ENCODE measurements around the gene KCNIP2. TPM values are rescaled to one million over a fixed set of nuclear protein-coding genes. Genes with fewer than 3 reads are reported as not detected.
A peak's percentile ranks its signal among the peaks of the same experiment; 100 is the strongest.

Gene KCNIP2
- polyA plus RNA-seq, 1 of the 3 experiments (the other 2 are of a cell fraction), result 1.0 TPM

- H3K9me2 ChIP-seq, result no peaks in the 10 kb centered on the region
- no peaks in the 10 kb centered on the region for H3K27me3 ChIP-seq (ENCODE audit: insufficient read depth)
- H3K4me1 ChIP-seq (ENCODE audit: control insufficient read depth in 1 of 2, insufficient read depth in 2 of 2, low read depth in 1 of 2, low read length in 1 of 2), result peaks cover 0 to 16% of the 10 kb centered on the region in 2 experiments; a peak in 1 of 4 replicates
- peaks cover 2% of the 10 kb centered on the region for H3F3A ChIP-seq (replicated peaks; ENCODE audit: insufficient read depth)
- no peaks in the 10 kb centered on the region for H4K20me1 ChIP-seq (ENCODE audit: insufficient read depth)
- no peak overlapping the region for H3K9ac ChIP-seq
- H3K9me3 ChIP-seq, result no peaks in the 10 kb centered on the region
- H3K4me2 ChIP-seq, result no peak overlapping the region
- ChIA-PET POLR2A (no interaction called here), CTCF (interaction anchor here (0.6 to 11.7 kb wide), 2 partner anchors 173 to 563 kb away, joined by 4 to 297 read pairs; no protein-coding TSS in a partner anchor)
- WGBS (ENCODE audit: low lambda C conversion rate), result 93% methylated on average over 3 of the region's 3 CpGs
- peaks cover 4% of the 10 kb centered on the region for H3K79me2 ChIP-seq (ENCODE audit: insufficient read depth)
- no peaks in the 10 kb centered on the region for H3K36me3 ChIP-seq (replicated peaks in 1 of 2; ENCODE audit: control insufficient read depth in 1 of 2, insufficient read depth in 2 of 2, low read length in 1 of 2)
- H2AFZ ChIP-seq (ENCODE audit: low read depth), result no peak overlapping the region
- H3K4me3 ChIP-seq (ENCODE audit: low read depth in 2 of 2, low read length in 1 of 2), result no peak overlapping the region
- H3K27ac ChIP-seq (ENCODE audit: low read depth in 2 of 2, low read length in 1 of 2), result no peak overlapping the region
- peak; percentile 21 for DNase-seq
- TF ChIP-seq USF1 (IDR thresholded peaks at IDR 0.05; ENCODE audit: borderline replicate concordance, low read depth), result no peak
- no peak for TF ChIP-seq TAF1 (IDR thresholded peaks at IDR 0.05; ENCODE audit: borderline replicate concordance, low read depth, low read length)
These were observed 65.9 kb downstream of the KCNIP2 start for GRCh38 chr10:101777619-101778145.

GRCh38 chr10:101776161-101776817, 67.3 kb downstream of the KCNIP2 start:
- TF ChIP-seq USF1 (IDR thresholded peaks at IDR 0.05; ENCODE audit: borderline replicate concordance, low read depth), result no peak
- TF ChIP-seq JUND (IDR thresholded peaks at IDR 0.05), result no peak
- TF ChIP-seq SIN3A (IDR thresholded peaks at IDR 0.05; ENCODE audit: borderline replicate concordance, low read depth, low read length), result no peak
- no peak for TF ChIP-seq FOXM1 (IDR thresholded peaks at IDR 0.05; ENCODE audit: low read depth)
- no peak for TF ChIP-seq NFIC (IDR thresholded peaks at IDR 0.05; ENCODE audit: borderline replicate concordance)
- no peak for TF ChIP-seq MAX (IDR thresholded peaks at IDR 0.05; ENCODE audit: low read depth)
- TF ChIP-seq RFX5 (IDR thresholded peaks at IDR 0.05; ENCODE audit: low read length), result no peak
- TF ChIP-seq TEAD4 (IDR thresholded peaks at IDR 0.05; ENCODE audit: borderline replicate concordance, insufficient read depth), result no peak
- no peak for TF ChIP-seq REST (IDR thresholded peaks at IDR 0.05; ENCODE audit: low read depth, low read length)
- H3K27ac ChIP-seq (ENCODE audit: low read depth in 2 of 2, low read length in 1 of 2), result no peak overlapping the region
- peaks cover 2% of the 10 kb centered on the region for H3F3A ChIP-seq (replicated peaks; ENCODE audit: insufficient read depth)
- WGBS (ENCODE audit: low lambda C conversion rate), result 64% methylated on average over 23 of the region's 74 CpGs
- H3K9me3 ChIP-seq, result no peaks in the 10 kb centered on the region
- H3K4me2 ChIP-seq, result peak overlapping the region; percentile 28; the same call in 1 of the 2 replicates
- peaks cover 0 to 3% of the 10 kb centered on the region in 2 experiments; a peak in 1 of 4 replicates for H3K4me1 ChIP-seq (ENCODE audit: control insufficient read depth in 1 of 2, insufficient read depth in 2 of 2, low read depth in 1 of 2, low read length in 1 of 2)
- H3K9me2 ChIP-seq, result no peaks in the 10 kb centered on the region
- peak; percentile 82 for DNase-seq
- no peaks in the 10 kb centered on the region for H3K36me3 ChIP-seq (replicated peaks in 1 of 2; ENCODE audit: control insufficient read depth in 1 of 2, insufficient read depth in 2 of 2, low read length in 1 of 2)
- H4K20me1 ChIP-seq (ENCODE audit: insufficient read depth), result no peaks in the 10 kb centered on the region
- H3K79me2 ChIP-seq (ENCODE audit: insufficient read depth), result no peaks in the 10 kb centered on the region
- ChIA-PET CTCF (interaction anchor here (0.6 to 11.7 kb wide), 2 partner anchors 171 to 494 kb away, joined by 3 to 297 read pairs; no protein-coding TSS in a partner anchor), POLR2A (interaction anchor here (0.6 kb wide), 1 partner anchor 172 kb away, joined by 3 read pairs; no protein-coding TSS in a partner anchor)
- no peaks in the 10 kb centered on the region for H3K27me3 ChIP-seq (ENCODE audit: insufficient read depth)
- no peak overlapping the region for H2AFZ ChIP-seq (ENCODE audit: low read depth)
- H3K4me3 ChIP-seq (ENCODE audit: low read depth in 2 of 2, low read length in 1 of 2), result peak overlapping the region in 1 of 2 experiments; percentile 25; a peak in 2 of 4 replicates
- no peak overlapping the region for H3K9ac ChIP-seq

Other genes starting within 250 kb of the KCNIP2 start
- 27.6 and 34.8 TPM in 2 replicates for gene FBXW4, start 148.6 kb downstream of the KCNIP2 start, polyA plus RNA-seq (2012; rRNA removed)
- 0.34 TPM in 1 of 2 replicates, not detected in the other for gene FGF8, start 67.7 kb downstream of the KCNIP2 start, polyA plus RNA-seq (2012; rRNA removed)
- 89.3 and 105 TPM in 2 replicates for gene NPM3, start 60.4 kb downstream of the KCNIP2 start, polyA plus RNA-seq (2012; rRNA removed)
- 24.8 and 36.6 TPM in 2 replicates for gene OGA, start 25.4 kb downstream of the KCNIP2 start, polyA plus RNA-seq (2012; rRNA removed)
- 12.1 and 16.8 TPM in 2 replicates for gene ARMH3, start 212.4 kb upstream of the KCNIP2 start, polyA plus RNA-seq (2012; rRNA removed)
- 7.3 and 7.8 TPM in 2 replicates for gene HPS6, start 221.5 kb upstream of the KCNIP2 start, polyA plus RNA-seq (2012; rRNA removed)